Activated CD4-positive, CD25-positive, alpha-beta regulatory T cell (primary cell): Measurements from ENCODE around the gene POLD2.

ENCODE experiments used
- DNase-seq, 4 experiments: peaks; one replicate each; lab custom pipeline; 2025; lab: John Stamatoyannopoulos, UW

POLD2 gene

DNA sequence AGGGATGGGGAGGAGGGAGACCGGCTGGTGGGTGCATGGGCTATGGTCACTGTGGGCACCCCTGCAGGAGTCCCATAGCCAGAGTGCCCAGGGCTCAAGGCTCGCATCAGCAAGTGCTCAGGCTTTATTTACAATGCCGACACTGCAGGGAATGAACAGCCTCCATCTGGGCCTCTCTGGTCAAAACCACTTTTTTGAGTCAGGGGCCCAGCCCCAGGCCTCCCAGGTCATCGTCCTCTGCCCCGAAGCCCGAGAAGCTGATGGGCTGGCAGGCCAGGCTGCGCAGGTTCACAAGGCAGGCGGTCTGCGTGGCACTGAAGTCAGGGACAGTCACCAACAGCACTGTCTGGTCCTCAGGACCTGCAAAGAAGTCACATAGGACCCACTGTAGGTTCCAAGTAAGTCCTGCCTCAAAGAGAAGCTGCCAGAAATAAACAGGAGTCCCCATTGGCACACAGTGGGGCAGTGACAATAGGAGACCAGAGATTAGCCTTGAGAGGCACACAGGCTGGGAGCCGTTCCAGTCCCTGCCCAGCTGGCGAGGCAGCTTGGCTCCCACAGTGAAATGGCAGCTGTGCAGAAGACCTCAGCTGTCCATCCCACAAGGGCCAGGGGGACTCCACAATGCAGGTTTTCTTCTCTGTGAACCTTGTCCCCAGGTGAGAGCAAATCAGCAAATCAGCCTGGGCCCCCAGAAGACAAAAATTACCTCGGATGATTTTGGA, 8.6 kb downstream of the POLD2 start:
- no peak for DNase-seq

DNA sequence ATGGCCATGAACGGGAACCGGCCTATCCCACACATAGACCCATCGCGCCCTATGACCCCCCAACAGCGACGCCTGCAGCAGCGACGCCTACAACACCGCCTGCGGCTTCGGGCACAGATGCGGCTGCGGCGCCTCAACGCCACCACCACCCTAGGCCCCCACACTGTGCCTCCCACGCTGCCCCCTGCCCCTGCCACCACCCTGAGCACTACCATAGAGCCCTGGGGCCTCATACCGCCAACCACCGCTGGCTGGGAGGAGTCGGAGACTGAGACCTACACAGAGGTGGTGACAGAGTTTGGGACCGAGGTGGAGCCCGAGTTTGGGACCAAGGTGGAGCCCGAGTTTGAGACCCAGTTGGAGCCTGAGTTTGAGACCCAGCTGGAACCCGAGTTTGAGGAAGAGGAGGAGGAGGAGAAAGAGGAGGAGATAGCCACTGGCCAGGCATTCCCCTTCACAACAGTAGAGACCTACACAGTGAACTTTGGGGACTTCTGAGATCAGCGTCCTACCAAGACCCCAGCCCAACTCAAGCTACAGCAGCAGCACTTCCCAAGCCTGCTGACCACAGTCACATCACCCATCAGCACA, 9.5 kb downstream of the POLD2 start:
- DNase-seq: no peak

DNA sequence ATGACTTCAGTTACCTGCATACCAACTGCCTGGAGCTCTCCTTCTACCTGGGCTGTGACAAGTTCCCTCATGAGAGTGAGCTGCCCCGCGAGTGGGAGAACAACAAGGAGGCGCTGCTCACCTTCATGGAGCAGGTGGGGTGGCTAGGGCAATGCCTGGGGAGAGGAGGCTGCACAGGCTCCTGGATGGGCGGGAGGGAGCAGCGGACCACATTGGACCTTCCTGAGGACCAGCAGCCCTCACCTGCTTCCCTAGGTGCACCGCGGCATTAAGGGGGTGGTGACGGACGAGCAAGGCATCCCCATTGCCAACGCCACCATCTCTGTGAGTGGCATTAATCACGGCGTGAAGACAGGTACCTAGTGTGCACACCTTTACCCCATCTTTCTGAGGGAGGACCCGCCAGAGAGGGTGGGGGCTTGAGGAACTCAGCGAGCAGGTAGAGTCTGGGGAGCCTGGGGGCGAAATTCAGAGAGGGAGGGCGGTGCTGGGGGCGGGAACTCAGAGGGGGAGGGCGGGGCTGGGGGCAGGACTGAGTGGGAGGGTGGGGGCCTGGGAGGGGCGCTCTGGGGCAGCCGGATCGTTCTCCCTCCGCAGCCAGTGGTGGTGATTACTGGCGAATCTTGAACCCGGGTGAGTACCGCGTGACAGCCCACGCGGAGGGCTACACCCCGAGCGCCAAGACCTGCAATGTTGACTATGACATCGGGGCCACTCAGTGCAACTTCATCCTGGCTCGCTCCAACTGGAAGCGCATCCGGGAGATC, 10.2 kb downstream of the POLD2 start:
- no peak for DNase-seq

DNA sequence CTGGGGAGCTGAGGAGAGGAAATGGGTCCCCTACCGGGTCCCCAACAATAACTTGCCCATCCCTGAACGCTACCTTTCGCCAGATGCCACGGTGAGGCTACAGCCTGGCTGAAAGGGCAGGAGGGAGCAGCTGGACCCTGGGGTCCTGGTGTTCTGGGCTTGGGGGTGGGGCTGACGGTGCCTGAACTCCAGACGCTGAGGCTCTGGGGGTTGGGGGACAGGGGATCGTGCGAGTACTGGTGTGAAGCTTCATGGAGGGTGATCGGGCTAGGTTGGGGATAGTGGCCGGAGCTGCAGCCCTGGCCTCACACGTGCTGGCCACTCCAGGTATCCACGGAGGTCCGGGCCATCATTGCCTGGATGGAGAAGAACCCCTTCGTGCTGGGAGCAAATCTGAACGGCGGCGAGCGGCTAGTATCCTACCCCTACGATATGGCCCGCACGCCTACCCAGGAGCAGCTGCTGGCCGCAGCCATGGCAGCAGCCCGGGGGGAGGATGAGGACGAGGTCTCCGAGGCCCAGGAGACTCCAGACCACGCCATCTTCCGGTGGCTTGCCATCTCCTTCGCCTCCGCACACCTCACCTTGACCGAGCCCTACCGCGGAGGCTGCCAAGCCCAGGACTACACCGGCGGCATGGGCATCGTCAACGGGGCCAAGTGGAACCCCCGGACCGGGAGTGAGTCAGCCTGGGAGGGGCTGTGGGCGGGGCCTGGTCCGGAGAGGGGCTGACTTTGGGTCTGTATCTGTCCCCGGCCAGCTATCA, 10.9 kb downstream of the POLD2 start:
- DNase-seq: no peak

DNA sequence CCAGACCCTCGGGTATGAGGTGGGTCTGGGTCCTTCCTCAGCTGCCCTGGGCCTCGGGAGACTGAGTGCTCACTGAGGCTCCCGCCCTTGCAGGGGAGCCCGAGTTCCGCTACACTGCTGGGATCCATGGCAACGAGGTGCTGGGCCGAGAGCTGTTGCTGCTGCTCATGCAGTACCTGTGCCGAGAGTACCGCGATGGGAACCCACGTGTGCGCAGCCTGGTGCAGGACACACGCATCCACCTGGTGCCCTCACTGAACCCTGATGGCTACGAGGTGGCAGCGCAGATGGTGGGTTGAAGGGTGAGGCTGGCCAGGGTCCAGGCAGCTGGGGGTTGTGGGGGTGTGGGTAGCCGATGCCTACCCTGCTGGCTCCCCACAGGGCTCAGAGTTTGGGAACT, 11.6 kb downstream of the POLD2 start:
- no peak for DNase-seq

DNA sequence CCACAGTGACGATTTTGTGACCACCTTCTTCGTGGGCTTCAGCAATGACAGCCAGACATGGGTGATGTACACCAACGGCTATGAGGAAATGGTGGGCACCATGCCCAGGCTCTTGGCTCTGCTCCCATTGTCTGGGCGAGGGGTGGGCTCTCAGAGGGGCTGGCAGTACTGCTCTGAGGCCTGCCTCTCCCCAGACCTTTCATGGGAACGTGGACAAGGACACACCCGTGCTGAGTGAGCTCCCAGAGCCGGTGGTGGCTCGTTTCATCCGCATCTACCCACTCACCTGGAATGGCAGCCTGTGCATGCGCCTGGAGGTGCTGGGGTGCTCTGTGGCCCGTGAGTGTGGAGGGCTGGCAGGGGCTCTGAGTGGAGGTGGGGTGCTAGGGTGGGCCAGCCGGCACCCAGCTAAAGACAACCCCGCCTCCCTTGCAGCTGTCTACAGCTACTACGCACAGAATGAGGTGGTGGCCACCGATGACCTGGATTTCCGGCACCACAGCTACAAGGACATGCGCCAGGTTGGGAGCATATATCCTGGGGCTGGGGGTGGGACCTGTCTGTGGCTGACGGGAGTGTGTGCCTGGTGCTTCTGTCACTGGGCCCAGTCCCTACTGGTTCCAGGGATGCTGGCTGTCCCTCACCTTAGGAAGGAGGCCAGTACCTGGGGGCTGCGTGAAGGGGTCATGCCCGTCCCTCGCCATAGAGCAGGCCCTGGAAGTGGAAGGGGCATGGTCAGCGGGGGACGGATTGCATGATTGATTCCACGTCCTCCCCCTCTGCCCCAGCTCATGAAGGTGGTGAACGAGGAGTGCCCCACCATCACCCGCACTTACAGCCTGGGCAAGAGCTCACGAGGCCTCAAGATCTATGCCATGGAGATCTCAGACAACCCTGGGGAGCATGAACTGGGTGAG, 12.4 kb downstream of the POLD2 start:
- no peak for DNase-seq

DNA sequence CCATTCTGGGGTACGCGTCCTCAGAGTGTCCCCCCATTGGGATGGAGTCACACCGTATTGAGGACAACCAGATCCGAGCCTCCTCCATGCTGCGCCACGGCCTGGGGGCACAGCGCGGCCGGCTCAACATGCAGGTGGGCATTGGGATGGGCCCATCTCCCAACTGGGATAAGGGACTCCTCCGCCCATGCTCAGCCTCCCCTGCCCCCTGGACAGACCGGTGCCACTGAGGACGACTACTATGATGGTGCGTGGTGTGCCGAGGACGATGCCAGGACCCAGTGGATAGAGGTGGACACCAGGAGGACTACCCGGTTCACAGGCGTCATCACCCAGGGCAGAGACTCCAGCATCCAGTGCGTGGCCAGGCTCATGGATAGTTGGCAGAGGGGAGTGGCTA, 13.4 kb downstream of the POLD2 start:
- DNase-seq: no peak

DNA sequence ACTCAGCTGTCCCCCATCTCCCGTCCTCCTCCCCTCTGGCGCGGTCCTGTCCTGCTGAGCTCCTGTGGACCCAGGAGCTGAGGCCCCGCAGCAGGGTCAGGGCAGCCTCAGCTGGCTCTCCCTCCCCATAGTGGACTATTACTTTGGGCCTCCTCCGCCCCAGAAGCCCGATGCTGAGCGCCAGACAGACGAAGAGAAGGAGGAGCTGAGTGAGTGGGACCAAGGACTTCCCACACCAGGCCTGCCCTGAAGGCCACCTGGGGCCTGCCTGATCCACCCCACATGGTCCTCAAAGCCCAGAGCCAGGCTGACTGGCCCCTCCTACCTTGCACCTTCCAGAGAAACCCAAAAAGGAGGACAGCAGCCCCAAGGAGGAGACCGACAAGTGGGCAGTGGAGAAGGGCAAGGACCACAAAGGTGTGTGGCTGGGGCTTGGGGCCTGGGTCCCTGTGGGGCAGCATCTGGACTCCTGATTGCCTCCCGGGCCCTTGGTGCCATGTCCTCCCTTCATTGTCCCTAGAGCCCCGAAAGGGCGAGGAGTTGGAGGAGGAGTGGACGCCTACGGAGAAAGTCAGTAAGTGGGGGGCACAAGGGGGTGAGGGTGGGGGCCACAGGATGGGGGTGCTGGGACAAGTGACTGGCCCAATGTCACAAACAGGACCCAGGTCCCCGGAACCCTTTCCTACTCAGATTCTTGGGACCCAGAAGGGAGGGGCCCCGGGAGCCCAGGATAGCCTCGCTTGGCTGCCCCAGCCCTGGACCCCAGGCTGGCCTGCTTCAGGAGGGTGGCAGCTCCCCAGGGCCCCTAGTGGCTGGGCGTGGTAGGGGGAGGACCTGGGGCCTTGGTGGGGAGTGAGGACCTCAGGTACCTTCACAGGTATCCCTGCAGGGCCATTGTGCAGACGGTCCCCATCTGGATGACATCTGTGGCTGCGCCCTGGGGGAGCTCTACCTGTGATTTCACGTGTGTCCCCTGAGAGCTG, 14.3 kb downstream of the POLD2 start:
- DNase-seq: no peak

DNA sequence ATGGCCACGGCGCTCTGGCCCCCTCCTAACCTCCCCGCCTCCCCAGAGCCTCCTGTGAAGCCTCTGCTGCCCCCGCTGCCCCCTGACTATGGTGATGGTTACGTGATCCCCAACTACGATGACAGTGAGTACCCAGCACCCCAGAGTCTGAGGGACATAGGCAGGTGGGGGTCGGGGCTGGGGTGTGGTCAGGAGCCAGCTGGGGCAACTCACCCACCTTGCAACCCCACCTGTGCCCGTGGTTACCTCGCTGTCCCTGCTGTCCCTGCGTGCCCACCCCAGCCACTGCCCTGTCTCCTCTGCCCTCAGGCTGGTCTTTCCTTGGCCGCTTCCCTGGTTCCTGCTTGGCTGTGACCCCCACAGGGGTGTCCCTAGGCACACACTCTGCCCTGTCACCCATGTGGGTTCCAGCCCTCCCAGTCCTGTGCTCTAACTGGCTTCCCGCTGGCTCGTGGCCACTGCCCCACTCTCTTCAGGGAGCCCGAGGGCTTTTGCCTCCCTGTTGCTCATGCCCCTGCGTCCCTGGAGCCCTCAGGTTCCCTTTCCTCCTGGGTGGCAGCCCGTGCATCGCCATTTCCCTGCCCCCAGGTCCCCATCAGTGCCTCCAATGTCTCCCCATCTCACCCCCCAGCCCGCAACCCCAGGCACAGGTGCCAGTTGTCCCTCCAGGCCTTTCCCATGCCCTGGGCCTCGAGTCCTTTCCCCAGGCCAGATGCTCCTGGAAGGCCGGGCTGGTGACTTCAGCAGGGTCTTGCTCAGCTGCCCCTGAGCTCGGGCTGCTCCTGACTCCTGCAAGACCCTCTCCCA, 15.2 kb downstream of the POLD2 start:
- no peak for DNase-seq

DNA sequence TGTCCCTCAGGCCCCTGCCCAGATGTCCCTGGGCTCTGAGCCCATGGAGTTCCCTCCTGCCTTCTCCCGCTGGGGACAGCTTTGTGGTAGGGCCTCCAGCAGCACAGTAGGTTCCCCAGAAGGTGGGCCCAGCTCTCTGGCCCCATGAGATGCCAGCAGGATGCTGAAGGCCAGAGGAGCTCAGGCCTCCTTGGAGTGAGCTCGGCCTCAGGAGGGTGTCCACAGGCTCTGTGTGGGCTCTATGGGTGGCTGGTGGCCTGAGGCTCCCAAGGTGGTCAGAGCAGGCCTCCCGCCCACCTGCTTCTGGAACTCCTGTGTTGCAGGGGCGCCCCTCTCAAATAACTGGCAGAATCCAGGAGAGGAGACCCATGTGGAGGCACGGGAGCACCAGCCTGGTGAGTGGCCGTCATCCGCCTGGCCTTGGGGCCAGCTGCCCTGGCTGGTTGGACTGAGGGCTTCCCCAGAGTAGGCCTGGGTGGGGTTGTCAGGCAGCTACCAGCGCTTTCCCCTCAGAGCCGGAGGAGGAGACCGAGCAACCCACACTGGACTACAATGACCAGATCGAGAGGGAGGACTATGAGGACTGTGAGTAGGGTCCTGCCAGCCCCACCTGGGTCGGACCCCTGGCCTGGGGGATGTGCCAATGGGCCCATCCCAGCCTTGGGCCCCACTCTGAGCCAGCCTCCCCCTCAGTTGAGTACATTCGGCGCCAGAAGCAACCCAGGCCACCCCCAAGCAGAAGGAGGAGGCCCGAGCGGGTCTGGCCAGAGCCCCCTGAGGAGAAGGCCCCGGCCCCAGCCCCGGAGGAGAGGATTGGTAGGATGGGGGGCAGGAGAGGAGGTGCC, 16.0 kb downstream of the POLD2 start:
- no peak for DNase-seq

DNA sequence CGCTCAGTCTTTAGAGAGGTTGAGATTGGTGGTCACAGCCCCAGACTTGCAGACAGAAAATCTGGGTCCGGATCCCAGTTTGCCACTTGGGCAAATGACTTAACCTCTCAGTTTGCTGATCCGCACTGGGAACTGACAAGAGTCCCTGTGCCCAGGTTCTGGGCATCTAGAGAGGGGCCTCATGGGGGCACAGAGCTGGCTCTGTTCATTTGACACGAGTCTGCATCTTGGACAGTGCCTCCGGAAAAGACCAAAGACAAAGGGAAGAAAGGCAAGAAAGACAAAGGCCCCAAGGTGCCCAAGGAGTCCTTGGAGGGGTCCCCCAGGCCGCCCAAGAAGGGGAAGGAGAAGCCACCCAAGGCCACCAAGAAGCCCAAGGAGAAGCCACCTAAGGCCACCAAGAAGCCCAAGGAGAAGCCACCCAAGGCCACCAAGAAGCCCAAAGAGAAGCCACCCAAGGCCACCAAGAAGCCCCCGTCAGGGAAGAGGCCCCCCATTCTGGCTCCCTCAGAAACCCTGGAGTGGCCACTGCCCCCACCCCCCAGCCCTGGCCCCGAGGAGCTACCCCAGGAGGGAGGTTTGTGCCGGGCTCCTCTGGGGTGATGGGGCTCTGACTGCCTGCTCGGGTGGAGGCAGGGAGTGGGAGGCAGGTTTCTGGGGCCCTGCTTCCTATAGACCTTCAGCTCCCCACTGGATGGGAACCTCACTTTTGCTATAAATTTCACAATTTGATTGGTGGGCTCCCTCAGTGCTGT, 16.9 kb downstream of the POLD2 start:
- DNase-seq: no peak

DNA sequence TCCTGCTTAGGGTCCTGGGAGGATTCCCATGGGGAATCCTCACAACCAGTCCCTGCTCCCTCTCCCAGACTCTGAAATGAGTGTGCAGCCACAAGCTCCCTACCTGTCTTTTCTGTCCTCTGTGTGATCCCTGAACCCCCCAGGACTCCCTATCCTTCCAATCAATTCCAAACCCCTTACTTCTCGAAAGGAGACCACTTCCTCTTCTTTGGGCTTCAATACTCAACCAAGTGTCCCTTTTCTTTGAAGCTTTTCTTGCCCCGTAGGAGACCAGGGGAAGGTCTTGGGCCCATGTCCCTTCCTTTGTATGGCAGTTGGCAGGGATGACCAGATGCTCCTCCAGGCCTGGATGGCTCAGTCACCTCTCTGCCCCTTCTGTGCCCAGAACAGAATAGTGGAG, 17.5 kb downstream of the POLD2 start:
- DNase-seq: no peak

DNA sequence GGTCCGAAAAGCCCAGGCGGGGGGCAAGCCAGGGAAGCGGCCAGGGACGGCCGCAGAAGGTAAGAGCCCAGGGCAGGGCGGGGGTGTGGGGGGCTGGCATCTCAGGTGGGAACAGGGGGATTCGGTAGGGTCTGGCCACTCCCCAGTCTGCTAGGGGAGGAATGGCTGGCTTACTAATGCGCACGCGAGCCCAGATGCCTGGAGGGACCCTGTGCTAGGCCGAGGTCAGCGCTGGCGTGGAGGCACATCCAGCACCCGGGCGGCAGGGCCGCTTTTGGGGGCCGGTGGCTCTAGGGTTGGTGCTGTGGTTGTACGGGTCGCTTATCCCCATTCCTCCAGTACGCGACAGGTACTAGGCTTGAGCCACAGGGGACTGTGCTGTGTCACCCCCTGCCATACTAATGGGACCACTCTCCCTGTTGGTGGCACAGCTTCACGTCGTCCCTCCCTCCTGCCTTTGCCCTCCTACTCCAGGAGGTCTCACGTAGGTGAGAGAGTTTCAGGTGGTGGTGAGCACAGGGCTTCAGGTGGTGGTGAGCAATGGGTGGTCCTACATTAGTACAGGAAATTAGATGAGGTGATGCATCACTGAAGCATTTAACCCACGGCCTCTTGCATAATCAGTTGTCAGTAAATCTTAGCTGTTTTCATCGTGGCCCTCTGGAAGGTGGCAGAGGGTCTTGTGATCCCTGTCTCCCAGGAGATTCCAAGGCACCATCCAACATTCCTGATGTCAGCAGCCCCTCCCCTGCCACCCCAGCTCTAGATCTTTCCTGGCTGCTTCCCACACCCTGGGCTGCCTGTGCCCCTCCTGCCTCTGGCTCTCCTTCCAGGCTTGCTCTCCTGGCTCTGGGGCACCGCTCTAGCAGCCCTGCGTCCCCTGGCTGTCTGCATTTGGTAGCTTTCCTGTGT, 18.2 kb downstream of the POLD2 start:
- DNase-seq: no peak

DNA sequence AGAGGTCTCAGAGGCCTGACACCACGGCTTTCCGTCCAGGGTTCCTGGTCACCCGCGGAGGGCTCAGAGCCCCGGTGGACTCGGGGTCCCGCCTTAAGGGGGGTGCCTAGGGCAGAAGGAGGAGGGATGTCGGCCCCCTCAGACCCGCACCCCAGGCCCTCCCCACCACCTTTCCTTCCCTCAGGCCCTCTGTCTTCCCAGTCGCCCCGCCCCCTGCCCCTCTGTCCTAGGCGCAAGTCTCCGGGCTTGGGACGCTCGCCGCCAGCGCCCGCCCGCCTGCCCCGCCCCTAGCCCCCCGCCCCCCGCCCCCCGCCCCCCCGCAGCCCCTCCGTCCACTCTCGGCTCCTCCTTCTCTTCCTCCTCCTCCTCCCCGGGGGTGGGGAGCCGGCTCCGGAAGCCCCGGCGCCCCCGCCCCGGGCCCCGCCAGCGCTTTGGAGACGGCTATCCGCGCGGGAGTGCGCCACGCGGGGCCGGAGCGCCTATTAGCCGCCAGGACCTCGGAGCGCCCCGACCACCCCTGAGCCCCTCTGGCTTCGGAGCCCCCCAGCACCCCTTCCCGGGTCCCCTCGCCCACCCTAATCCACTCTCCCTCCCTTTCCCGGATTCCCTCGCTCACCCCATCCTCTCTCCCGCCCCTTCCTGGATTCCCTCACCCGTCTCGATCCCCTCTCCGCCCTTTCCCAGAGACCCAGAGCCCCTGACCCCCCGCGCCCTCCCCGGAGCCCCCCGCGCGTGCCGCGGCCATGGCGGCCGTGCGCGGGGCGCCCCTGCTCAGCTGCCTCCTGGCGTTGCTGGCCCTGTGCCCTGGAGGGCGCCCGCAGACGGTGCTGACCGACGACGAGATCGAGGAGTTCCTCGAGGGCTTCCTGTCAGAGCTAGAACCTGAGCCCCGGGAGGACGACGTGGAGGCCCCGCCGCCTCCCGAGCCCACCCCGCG, 19.2 kb downstream of the POLD2 start, which contains the start of gene AEBP1:
Gene AEBP1, plus strand, starts transcription at position 423 of the 937 bp plus-strand sequence. Its CDS starts 321 bp downstream, at position 744.
- no peak for DNase-seq

DNA sequence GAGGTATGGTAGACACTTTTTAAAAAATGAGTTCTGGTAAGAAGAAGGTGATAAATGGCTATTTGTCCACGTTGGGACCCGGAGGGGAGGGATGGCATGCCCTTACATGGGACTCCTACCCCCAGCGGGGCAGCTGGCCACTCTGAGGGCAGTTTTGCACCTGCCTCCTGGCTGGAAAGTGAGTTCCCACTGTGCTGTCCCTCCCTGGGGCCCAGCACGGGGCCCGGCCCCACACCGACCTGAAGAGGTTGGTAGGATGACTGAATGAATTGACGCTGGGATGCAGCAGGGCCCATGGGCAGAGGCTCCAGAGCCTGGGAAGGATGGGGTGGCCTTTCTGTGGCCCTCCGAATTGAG, 19.8 kb downstream of the POLD2 start:
- DNase-seq: no peak
